Keratinocyte (primary cell): ENCODE data around the gene C12orf50. TPM values are rescaled to one million over a fixed set of nuclear protein-coding genes. Genes with fewer than 3 reads are reported as not detected.

Experiments used
- DNase-seq: peaks from one replicate; pipeline ENCODE4 v3.0.0-alpha.2; 2011; ENCODE audit warnings: low read depth, missing footprints, low spot score
- FAIRE-seq: peaks from 2 replicates; lab custom pipeline; 2011; peaks lifted over from hg19 to GRCh38; lab: Jason Lieb, UNC
- H2AFZ ChIP-seq: 2 replicates; pipeline ENCODE4 v1.6.0; 2012; ENCODE audit warnings: low read length, control low read depth, inconsistent platforms; ENCODE audit not compliant: control insufficient read depth
- H3K27ac ChIP-seq: 2 replicates; pipeline ENCODE4 v1.5.1; 2011; ENCODE audit warnings: low read length; ENCODE audit not compliant: control insufficient read depth, insufficient read depth
- H3K27me3 ChIP-seq: 3 replicates; pipeline ENCODE4 v1.6.0; 2011; ENCODE audit warnings: low read length; ENCODE audit not compliant: control insufficient read depth, insufficient read depth; ENCODE audit errors: extremely low read depth
- H3K36me3 ChIP-seq, 2 experiments: 2 replicates in 1 of 2; 3 replicates in 1 of 2; pipeline ENCODE4 v1.5.1; 2011; ENCODE audit warnings: low read length in 2 of 2, mild to moderate bottlenecking in 1 of 2; ENCODE audit not compliant: control insufficient read depth in 2 of 2, insufficient read depth in 2 of 2; ENCODE audit errors: extremely low read depth in 1 of 2
- H3K4me1 ChIP-seq: 3 replicates; pipeline ENCODE4 v1.5.1; 2011; ENCODE audit warnings: low read length; ENCODE audit not compliant: control insufficient read depth, insufficient read depth; ENCODE audit errors: extremely low read depth
- H3K4me2 ChIP-seq: 3 replicates; pipeline ENCODE4 v1.6.0; 2011; ENCODE audit warnings: low read depth, low read length; ENCODE audit not compliant: control insufficient read depth, insufficient read depth; ENCODE audit errors: extremely low read depth
- H3K4me3 ChIP-seq, 3 experiments: fragments of 200-600 bp in 1 of 3; sonication (generic) in 1 of 3; 2 replicates in 2 of 3; 3 replicates in 1 of 3; pipeline ENCODE4 v1.5.1; 2011 to 2016; ENCODE audit warnings: low read length in 3 of 3, mild to moderate bottlenecking in 3 of 3, control low read depth in 2 of 3, inconsistent platforms in 1 of 3, low read depth in 1 of 3, mixed read lengths in 1 of 3, mixed run types in 1 of 3, moderate library complexity in 1 of 3; ENCODE audit not compliant: control insufficient read depth in 2 of 3, insufficient read depth in 2 of 3; ENCODE audit errors: extremely low read depth in 1 of 3
- H3K79me2 ChIP-seq: 2 replicates; pipeline ENCODE4 v1.6.0; 2012; ENCODE audit warnings: low read length; ENCODE audit not compliant: control insufficient read depth, insufficient read depth
- H3K9ac ChIP-seq: 3 replicates; pipeline ENCODE4 v1.6.0; 2011; ENCODE audit warnings: low read length; ENCODE audit not compliant: control insufficient read depth, insufficient read depth; ENCODE audit errors: extremely low read depth
- H3K9me1 ChIP-seq: 3 replicates; pipeline ENCODE4 v1.6.0; 2011; ENCODE audit warnings: low read length; ENCODE audit not compliant: control insufficient read depth, insufficient read depth; ENCODE audit errors: extremely low read depth
- H3K9me3 ChIP-seq: 2 replicates; pipeline ENCODE4 v1.5.1; 2012; ENCODE audit warnings: low read depth, low read length; ENCODE audit not compliant: control insufficient read depth
- H4K20me1 ChIP-seq: 3 replicates; pipeline ENCODE4 v1.6.0; 2011; ENCODE audit warnings: low read length; ENCODE audit not compliant: control insufficient read depth, insufficient read depth; ENCODE audit errors: extremely low read depth
- EZH2 ChIP-seq: IDR thresholded peaks from one replicate; pipeline ENCODE4 v1.6.1; 2012; ENCODE audit warnings: inconsistent platforms, mild to moderate bottlenecking, low read length, moderate library complexity
- dilution Hi-C: fragments of 300-500 bp; cut with MboI; formaldehyde crosslinking; loops from one replicate; pipeline ENCODE4 v1.7.0; 2020; ENCODE audit warnings: low sequenced_read_pairs; ENCODE audit not compliant: extremely low pct_ligation_motif_present
- polyA plus RNA-seq, 5 experiments: library from polyadenylated mRNA; depleted of rRNA in 3 of 5; stranded (reverse) in 3 of 5; stranded (forward) in 1 of 5; unstranded in 1 of 5; fragments of >200 nt; gene quantifications; 1 replicate in 1 of 5; 2 replicates in 3 of 5; 3 replicates in 1 of 5; pipeline versions ENCODE4 v1.2.1 to v1.2.3, GENCODE V29; 2011 to 2012; ENCODE audit warnings: missing spikeins in 2 of 5, low read depth in 1 of 5, low replicate concordance in 1 of 5
- TF ChIP-seq, protein P1 (sequence below), 3 experiments: IDR thresholded peaks in 1 of 3; conservative IDR thresholded peaks in 1 of 3; optimal IDR thresholded peaks in 1 of 3; 2 replicates in 2 of 3; 3 replicates in 1 of 3; pipeline versions ENCODE3 to v1.5.1; 2011; ENCODE audit warnings: low read length in 3 of 3, mild to moderate bottlenecking in 3 of 3, moderate library complexity in 2 of 3, control low read depth in 1 of 3, inconsistent platforms in 1 of 3; ENCODE audit not compliant: insufficient read depth in 2 of 3; ENCODE audit errors: extremely low read depth in 1 of 3

Gene C12orf50
- polyA plus RNA-seq, 1 donor (not counting 4 experiments of a cell fraction or from before 2014, with no cell fraction given): not detected

- no peak for FAIRE-seq
- Histone ChIP-seq H3K9ac (no peak overlapping the region), H3K4me2 (no peak overlapping the region), H3K79me2 (no peaks in the 10 kb centered on the region), H3K4me3 (no peak overlapping the region), H3K9me3 (no peaks in the 10 kb centered on the region), H3K36me3 (no peaks in the 10 kb centered on the region), H3K9me1 (no peaks in the 10 kb centered on the region), H2AFZ (no peak overlapping the region), H3K27me3 (no peaks in the 10 kb centered on the region), H3K4me1 (peaks cover 4% of the 10 kb centered on the region), H3K27ac (no peak overlapping the region), H4K20me1 (no peaks in the 10 kb centered on the region)
- DNase-seq: no peak
- dilution Hi-C loops: no loop called here
- TF ChIP-seq, protein P1, sequence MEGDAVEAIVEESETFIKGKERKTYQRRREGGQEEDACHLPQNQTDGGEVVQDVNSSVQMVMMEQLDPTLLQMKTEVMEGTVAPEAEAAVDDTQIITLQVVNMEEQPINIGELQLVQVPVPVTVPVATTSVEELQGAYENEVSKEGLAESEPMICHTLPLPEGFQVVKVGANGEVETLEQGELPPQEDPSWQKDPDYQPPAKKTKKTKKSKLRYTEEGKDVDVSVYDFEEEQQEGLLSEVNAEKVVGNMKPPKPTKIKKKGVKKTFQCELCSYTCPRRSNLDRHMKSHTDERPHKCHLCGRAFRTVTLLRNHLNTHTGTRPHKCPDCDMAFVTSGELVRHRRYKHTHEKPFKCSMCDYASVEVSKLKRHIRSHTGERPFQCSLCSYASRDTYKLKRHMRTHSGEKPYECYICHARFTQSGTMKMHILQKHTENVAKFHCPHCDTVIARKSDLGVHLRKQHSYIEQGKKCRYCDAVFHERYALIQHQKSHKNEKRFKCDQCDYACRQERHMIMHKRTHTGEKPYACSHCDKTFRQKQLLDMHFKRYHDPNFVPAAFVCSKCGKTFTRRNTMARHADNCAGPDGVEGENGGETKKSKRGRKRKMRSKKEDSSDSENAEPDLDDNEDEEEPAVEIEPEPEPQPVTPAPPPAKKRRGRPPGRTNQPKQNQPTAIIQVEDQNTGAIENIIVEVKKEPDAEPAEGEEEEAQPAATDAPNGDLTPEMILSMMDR (optimal IDR thresholded peaks at IDR 0.05 in 1 of 3, IDR thresholded peaks at IDR 0.05 in 1 of 3, conservative IDR thresholded peaks at IDR 0.05 in 1 of 3; ENCODE audit: extremely low read depth in 1 of 3, insufficient read depth in 2 of 3, low read length in 3 of 3): no peak
- no peak for TF ChIP-seq EZH2
Measured at GRCh38 chr12:88058719-88059077, 29.5 kb upstream of the C12orf50 start.

GRCh38 chr12:88057994-88058718, 29.0 kb upstream of the C12orf50 start:
- Histone ChIP-seq H3K9me3 (no peaks in the 10 kb centered on the region), H3K4me3 (no peak overlapping the region), H3K9ac (no peak overlapping the region), H3K27ac (no peak overlapping the region), H3K4me1 (no peaks in the 10 kb centered on the region), H2AFZ (no peak overlapping the region), H3K4me2 (no peak overlapping the region), H4K20me1 (no peaks in the 10 kb centered on the region), H3K36me3 (no peaks in the 10 kb centered on the region), H3K9me1 (no peaks in the 10 kb centered on the region), H3K79me2 (no peaks in the 10 kb centered on the region), H3K27me3 (no peaks in the 10 kb centered on the region)
- TF ChIP-seq EZH2: no peak
- TF ChIP-seq, protein P1 (optimal IDR thresholded peaks at IDR 0.05 in 1 of 3, IDR thresholded peaks at IDR 0.05 in 1 of 3, conservative IDR thresholded peaks at IDR 0.05 in 1 of 3; ENCODE audit: extremely low read depth in 1 of 3, insufficient read depth in 2 of 3, low read length in 3 of 3): no peak
- no peak for FAIRE-seq
- no peak for DNase-seq
- dilution Hi-C loops: no loop called here
